C4-2B (cell line): ENCODE results near the gene ZNF836.

Source experiments
- H3K27ac ChIP-seq: fragments of 450-650 bp; 2 replicates; pipeline ENCODE4 v1.5.1; 2017
- CTCF ChIP-seq: fragments of 450-650 bp; conservative IDR thresholded peaks from 2 replicates; pipeline ENCODE4 v1.5.1; 2017; ENCODE audit warnings: mild to moderate bottlenecking
- ZFX ChIP-seq: fragments of 450-650 bp; IDR thresholded peaks from 2 replicates; pipeline ENCODE4 v1.6.1; 2017

The ZNF836 gene

GRCh38 chr19:52171321-52172169 lies at the start of gene ZNF836:
ZNF836 (minus strand) TSS chr19:52171621; CDS start chr19:52168072, 3,549 bp downstream.
- no peak for TF ChIP-seq ZFX
- TF ChIP-seq CTCF, result no peak
- peak within 1 kb of the TSS; percentile 62 for H3K27ac ChIP-seq

GRCh38 chr19:52221031-52221430 lies 49.6 kb upstream of the ZNF836 start:
- H3K27ac ChIP-seq, result no peak overlapping the region
- no peak for TF ChIP-seq CTCF
- no peak for TF ChIP-seq ZFX

- no peak for TF ChIP-seq CTCF
- TF ChIP-seq ZFX, result no peak
- H3K27ac ChIP-seq, result no peak overlapping the region
These were observed 48.2 kb upstream of the ZNF836 start for GRCh38 chr19:52219611-52220010.

GRCh38 chr19:52217576-52217975 lies 46.2 kb upstream of the ZNF836 start:
- H3K27ac ChIP-seq, result no peak overlapping the region
- TF ChIP-seq ZFX, result no peak
- no peak for TF ChIP-seq CTCF

GRCh38 chr19:52216401-52216800 lies 45.0 kb upstream of the ZNF836 start:
- TF ChIP-seq CTCF (no peak), ZFX (no peak)
- no peak overlapping the region for H3K27ac ChIP-seq

GRCh38 chr19:52214241-52214640 lies 42.8 kb upstream of the ZNF836 start:
- TF ChIP-seq CTCF (no peak), ZFX (no peak)

GRCh38 chr19:52212572-52213255 lies 41.3 kb upstream of the ZNF836 start:
- no peak overlapping the region for H3K27ac ChIP-seq
- no peak for TF ChIP-seq ZFX
- no peak for TF ChIP-seq CTCF

More at GRCh38 chr19:52214241-52214640, 42.8 kb upstream of the ZNF836 start:
- no peak overlapping the region for H3K27ac ChIP-seq
